GM18517 (cell line): ENCODE measurements around the gene AKT1S1.

Experiments used
- ATAC-seq: cut with Tn5 transposase; IDR thresholded peaks from one replicate; pipeline ENCODE4 v1.9.1; 2021; ENCODE audit warnings: mild to moderate bottlenecking, moderate library complexity; ENCODE audit not compliant: unreplicated experiment

AKT1S1 gene

DNA sequence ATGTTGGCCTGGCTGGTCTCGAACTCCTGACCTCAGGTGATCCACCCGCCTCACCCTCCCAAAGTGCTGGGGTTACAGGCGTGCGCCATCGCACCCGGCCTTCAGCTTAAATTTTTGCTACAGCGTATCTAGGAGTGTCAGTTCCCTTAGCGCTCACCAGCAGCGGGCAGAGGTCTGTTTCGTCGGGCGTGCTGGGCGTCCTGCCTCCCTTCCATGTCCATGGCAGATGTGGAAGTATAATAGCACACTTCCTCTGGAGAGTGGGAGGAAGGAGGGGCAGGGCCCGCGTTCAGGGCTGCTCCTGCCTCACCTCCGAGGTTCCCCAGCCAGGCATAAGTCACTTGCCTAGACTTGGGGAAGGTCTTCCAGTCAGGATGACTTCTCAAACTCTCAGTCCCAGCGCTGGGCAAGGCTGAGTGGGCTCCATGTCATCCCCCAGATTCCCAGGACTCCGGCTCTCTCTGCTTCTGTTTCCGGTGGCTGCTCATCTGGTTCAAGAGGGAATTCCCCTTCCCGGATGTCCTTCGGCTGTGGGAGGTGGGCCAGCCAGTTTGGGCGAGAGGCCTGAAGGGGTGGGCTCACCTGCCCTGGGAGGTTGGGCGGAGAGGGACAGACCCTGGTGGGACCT is 10.0 kb upstream of the AKT1S1 start:
- no peak for ATAC-seq

DNA sequence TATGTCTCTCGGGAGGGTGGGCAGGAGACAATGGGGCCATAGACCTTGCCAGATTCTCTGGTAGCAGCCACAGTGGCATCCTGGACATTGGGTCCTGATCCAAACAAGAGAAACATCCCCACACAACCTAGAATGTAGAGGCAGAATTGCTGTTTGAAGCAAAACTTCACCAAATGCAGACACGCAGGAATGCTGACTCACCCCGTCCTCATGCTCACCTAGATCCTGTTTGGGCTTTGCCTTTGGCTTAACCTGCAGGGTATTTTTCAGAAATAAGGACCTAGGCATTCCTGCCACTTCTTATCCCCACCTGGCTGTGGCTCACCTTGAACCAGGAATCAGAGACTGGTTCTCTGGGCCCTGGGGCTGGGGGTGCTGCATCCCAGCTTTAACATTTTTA is 7.6 kb upstream of the AKT1S1 start:
- ATAC-seq = no peak

DNA sequence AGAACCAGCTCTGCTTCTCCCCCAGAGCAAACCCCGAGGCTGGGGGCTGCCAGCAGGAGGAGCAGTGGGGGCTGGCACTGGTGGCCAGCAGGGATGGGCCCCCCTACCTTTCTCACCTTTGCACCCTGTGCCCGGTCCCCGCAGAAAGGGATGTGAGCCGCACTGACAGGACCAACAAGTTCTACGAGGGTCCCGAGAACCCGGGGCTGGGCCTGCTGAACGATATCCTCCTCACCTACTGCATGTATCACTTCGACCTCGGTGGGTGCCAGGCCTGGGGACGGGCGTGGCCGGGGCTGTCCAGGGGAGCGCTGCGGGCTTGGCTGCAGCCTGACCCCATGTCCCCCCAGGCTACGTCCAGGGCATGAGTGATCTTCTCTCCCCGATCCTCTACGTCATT is 7.0 kb upstream of the AKT1S1 start:
- ATAC-seq = no peak

DNA sequence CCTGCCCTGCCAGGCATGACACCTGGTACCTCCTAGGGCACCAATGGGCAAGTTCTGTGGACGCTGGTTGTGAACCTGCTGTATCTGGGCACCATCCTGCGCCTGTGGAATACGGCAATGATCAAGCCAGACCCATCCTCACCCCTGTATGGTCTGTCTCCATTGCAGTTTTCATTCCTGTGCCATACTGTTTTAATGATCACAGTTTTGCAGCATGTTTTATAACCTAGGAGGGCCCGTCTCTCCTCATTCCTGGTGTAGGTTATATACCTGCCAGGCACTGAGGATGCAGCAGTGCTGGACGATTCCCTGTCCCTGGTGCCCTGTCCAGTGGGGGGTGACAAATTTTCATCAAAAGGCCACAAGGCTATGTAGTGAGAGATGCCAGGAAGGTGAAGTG is 5.9 kb upstream of the AKT1S1 start:
- ATAC-seq = no peak

DNA sequence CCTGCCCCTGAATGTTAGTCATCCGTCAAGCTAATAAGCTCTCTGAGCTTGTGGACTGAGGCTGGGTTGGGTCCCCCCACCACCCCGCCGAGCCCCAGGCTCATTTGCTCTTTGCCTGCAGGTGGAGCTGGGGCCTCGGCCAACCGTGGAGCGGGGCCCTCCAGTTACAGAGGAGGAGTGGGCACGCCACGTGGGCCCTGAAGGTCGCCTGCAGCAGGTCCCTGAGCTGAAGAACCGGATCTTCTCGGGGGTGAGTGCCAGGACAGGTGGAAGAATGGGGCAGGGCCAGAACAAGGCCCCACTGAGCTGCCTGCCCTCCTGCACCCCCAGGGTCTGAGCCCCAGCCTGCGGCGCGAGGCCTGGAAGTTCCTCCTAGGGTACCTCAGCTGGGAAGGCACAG is 5.5 kb upstream of the AKT1S1 start:
- no peak for ATAC-seq

DNA sequence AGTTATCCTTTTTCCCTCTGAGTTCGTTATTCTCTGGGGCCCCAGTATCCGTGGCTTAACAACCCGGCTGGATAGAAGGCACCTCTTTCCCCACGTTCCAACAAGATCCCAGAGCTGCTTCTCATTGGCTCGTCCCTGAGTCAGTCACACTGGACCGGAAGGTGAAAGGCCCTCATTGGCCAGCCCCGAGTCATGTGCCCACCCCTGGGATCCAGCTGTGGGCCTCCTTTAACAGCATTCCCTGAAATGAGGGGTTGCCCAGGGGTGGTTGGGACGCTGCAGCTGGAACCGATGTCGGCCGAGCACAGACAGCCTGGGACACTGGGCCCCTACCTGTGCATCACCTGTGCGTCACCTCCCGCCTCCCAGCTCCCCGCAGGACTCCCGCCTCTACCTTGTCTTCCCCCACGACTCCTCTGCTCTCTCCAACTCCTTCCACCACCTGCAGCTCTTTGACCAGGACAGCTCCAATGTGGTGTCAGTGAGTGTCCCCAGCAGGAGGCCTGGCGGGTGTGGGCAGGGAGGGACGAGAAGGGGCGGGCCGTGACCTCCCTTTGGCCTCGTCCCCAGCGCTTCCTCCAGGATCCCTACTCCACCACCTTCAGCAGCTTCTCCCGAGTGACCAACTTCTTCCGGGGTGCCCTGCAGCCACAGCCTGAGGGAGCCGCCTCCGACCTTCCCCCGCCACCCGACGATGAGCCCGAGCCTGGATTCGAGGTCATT is 4.7 kb upstream of the AKT1S1 start:
- ATAC-seq = no peak

DNA sequence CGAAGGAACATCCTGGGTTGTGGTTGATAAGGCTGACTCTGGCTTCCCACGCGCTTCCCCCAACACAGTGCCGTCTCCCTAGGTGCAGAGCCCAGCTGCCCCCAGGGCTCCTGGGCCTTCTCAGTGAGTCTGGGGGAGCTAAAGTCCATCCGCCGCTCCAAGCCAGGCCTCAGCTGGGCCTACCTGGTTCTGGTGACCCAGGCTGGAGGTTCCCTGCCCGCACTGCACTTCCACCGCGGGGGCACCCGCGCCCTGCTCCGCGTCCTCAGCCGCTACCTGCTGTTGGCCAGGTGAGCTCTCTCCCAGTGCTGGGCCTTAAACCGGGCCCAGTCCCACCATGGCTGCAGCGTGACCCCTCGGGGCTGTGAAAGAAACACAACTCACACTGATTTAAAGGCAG is 4.0 kb upstream of the AKT1S1 start:
- ATAC-seq = no peak

DNA sequence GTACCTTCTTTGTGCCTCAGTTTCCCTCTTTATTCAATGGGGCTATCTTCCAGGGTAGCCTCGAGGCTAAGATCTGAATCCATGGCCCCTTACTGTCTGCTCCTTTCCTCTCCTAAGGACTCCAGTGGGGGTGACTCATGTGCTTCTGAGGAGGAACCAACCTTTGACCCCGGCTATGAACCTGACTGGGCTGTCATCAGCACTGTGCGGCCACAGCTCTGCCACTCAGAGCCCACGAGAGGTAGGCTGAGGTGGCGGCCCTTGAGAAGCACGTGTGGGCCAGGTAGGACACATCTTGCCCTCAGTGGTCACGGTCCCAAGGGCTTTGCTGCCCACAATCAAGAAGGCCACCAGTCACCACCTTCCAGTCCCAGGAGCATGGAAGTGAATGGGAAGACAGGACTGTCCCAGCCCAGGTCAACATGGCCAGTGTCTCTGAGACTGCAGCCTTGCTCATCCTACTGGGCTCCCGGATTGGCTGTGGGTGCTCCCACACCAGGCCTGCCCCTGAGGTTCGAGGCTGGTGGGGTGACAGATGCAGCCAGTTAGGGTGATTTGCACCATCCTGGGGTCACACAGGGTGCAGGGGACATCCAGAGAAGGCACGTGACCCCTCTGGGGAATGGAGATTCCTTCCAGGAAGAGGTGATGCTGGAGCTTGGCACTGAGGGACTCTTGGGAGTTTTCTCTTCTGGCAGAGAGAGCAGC is 3.2 kb upstream of the AKT1S1 start:
- no peak for ATAC-seq

DNA sequence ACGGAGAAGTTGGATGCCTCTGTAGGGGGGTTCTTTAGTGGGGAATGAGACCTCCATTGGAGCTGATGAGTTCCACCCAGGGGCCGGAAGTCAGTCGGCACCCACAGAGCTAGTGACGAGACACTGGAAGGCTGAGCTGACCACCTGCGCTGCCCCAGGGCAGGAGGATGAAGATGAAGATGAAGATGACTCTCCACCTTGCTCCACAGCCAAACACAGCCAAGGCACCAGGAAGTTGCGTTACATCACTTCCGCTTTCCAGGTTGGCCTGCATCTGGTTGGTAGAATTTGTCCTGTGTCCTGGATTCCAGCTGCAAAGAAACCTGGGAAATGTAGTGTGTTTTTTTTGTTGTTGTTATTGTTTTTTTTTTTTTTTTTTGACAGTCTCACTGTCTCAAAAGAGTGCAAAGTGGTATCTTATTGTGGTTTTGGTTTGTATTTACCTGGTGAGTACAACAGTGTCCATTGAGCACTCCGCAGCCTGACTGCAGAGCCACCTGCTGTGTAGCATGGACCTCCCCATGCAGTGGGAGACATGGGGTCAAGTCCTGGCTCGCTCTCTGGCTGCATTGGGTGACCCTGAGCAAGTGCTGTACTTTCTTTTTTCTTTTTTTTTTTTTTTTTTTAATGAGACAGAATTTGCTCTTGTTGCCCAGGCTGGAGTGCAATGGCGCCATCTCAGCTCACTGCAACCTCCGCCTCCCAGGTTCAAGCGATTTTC is 2.2 kb upstream of the AKT1S1 start:
- no peak for ATAC-seq

DNA sequence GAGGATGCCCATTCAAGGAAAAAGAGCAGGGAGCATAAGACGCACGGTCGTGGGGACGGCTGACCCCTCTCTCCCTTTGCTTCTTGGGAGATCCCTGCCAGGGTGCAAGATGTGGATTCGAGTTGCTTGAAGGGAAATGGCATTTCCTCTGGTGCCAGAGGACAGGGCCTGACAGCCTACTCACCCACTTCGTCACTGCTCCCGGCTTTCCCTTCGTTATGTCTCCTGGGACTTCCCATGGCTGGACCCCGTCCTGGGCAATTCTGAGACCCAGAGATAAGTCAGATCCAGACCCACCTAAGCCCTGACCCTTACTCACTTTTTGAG is 1.6 kb upstream of the AKT1S1 start:
- ATAC-seq = no peak

DNA sequence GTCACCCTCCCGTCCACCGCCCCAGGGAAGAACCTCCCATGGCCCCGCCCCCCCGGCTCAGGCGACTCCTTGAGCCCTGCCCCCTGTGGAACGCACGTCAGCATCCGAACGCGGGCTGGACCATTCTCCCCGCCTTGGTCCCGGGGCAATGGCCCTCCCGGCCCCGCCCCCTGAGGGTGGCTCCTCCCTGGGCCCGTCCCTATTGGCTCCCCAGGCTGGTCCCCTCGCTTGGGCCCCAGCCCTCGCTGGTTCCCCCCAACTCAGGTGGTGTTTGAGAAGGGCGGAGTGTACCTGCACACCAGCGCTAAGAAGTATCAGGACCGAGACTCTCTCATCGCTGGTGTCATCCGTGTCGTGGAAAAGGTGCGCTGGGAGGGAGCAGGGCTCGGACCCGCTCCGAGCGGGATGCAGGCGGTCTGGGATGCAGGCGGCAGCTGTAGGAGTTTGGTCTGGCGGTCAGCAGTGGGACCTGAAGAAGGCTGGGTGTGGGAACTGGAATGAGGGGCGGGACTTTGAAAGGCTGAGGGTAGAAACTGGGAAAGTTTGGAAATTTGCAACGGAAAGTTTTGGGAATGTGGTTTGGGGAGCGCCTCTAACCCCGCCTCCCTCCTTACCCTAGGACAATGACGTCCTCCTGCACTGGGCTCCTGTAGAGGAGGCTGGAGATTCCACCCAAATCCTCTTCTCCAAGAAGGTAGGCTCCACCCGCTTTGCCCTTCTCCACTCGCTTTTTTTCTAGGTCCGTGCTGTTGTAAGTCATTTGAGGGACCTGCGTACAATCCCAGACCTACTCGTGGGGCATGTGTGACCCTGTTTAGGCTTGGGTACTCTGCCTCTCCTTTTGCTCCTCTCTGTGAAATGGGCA is 956 bp upstream of the AKT1S1 start:
- peak; percentile 20 for ATAC-seq

DNA sequence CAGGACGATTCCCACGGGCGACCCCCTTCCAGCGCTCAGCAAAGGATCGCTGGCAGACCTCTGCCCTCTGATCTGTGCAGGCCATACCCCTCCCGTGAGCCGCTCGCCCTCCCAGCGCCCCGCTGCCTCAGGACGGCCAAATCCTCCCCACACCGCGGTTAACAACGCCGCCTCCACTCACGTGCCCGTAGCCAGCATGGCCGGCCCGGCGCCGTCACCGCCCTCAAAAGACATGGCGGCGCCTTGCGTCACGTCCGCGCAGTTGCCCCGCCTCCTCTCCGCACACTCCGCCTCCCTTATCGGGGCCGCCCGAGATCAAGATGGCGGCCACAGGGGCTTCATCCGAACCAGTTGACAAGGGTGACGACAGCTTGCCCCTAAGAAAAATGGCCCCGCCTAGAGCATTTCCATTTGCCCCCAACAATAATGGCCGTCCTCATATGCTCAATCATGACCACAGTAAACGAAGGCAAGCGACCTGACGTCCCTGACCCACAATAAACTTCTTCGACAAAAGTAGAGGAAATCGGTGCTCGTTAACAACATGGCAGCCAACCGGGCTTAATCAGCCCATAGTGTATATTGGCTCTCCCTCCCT is 634 bp downstream of the AKT1S1 start:
- peak; percentile 38 for ATAC-seq

DNA sequence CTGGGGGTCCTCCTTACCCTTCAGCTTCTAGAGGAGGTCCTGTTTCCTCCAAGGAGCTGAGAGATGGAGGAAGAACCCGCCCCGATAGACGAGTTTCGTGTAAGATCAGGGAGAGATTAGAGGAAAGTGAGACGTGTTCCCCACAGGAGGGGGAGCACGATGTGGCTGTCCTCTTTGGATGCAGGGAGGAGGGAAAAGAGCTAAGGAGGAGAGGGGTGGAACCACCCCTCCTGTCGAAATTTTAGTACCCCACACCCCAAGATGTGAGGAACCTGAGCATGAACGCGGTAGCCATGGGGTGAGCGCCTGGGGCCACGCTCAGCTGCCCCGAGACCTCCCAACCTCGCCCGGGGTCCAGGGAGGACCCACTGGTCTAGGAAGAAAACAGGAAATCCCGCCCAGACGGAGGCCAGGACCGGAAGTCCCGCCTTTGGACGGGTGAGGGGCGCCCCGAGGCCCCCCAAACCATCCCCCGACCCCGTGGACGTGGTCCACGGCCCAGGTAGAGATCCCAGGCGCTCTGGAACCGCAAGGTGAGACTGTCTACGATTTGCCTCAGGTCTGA is 1.2 kb downstream of the AKT1S1 start:
- no peak for ATAC-seq

DNA sequence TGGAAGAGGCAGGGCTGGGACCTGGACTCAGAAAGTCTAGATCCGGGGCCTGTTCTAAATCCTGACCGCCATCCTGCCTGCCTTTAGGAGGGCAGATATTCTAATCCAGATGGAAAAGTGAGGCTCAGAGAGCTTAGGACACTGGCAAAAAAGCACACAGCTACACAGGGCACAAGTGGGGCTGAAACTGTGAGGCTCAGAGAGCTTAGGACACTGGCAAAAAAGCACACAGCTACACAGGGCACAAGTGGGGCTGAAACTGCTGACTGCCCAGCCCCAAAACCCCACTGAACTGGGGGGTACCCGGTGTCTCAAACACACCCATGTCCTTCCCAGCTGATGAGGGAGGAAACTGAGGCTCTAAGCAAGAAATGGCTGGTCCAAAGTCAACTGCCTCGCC is 2.0 kb downstream of the AKT1S1 start:
- no peak for ATAC-seq

DNA sequence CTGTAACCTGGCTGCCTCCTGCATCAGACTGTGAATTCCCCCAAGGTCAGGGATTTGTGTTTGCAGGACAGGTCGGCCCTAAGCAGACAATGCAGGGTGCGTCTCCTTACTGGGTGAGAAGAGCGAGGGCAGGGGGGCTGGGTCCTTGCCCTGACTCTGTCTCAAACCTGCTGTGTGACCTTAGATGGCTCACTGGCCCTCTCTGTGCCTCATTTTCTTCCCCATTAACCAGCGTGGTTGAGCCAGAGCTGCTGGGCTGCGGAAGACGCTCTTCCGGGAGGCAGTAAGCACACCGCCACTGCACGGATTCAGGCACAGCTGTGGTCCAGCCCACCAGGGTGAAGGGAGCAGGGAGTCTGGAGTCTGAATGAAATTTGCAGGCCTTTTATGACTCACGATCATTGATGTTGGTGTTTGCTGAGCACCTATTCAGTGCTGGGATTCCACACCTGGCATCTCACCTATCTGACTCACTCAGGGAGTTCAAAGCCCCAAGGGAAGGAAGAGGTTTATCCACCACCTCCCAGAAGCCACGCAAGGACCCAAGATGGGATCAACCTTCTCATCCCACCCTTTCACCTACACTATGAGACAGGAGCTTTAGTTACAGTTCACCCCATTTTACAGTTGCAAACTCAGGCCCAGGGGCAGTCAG is 2.5 kb downstream of the AKT1S1 start:
- no peak for ATAC-seq

DNA sequence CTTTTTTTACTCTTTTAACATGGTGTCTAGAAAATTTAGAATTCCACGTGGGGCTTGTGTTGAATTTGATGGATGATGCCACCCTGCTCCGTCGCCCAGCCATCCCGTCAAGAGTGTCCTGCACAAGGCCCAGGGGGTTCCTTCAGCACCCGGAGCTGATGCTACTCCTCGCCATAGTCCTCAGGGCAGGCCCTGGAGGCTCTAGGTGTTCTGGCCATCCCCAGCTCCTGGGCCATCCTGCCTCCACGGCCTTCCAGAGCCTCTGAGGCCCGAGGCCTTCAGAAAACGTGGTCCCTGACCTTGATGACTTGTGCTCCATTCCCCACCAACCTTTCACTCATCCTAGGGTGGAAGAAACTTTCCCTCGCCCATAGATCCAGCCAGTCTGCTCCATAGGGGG is 3.3 kb downstream of the AKT1S1 start:
- ATAC-seq = no peak

DNA sequence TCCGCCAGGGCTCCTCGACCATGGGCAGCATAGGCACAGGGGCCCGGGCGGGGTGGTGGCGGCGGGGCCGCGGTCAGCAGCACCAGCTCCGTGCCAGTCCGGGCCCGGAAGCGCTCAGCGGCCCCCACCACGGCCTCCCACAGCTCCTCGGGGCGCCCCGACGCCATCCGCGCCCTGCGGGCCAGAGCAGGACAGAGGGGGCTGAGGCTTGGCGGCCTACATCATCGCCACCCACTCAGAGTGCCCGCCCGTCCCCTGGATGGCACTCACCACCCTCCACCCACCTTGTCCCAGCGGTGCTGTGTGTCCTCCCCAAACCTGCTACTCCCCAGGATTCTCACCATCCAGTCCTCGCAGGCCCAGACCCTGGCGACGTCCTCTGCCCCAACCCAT is 4.0 kb downstream of the AKT1S1 start:
- ATAC-seq = no peak

DNA sequence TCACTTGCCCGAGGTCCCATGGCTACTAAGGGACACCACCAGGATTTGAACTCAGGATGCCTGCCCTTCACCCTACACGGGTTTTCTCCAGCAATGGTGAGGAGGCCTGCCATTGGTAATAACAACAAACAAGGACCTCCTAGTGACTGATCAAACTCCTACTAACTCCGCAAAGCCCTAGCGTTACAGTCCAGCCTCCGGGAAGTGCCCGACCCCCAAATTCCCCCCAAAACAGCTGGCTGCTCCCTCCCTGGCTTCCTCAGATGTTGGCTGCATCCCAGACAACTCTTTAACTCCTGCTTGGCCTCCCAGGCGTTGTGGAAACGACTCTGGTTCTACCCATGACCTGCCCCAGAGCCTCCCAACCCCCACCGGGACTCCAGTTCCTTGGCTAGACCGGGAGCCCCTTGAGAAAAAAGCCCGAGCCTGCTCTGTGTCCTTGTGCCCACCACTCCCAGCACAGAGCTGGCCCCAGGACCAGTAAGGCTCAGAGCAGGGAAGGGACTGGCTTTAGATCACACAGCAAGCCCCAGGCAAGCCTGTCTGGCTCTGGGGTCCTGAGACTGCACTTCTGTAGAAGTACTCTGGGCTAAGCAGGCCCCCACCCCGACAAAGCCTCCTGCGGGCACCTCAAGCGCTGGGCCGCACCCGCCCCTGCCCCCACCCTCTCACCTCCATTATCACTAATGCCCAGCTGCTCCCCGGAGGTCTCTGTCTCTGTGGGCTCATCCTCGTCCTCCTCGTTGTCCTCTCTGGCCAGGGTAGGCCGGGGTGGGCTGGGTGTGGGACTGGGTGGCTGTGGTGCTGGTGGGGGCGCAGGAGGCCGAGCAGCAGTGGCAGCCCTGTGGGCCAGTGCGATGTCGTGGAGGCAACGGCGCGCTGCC is 4.7 kb downstream of the AKT1S1 start:
- ATAC-seq = no peak
